ENCODE measurements around the gene DPRX.
"Not testable (repeated sequence)": the region's sequence is repeated elsewhere in the genome, so short reads cannot be mapped to it uniquely, and the experiment has no call there.

DPRX gene

DNA sequence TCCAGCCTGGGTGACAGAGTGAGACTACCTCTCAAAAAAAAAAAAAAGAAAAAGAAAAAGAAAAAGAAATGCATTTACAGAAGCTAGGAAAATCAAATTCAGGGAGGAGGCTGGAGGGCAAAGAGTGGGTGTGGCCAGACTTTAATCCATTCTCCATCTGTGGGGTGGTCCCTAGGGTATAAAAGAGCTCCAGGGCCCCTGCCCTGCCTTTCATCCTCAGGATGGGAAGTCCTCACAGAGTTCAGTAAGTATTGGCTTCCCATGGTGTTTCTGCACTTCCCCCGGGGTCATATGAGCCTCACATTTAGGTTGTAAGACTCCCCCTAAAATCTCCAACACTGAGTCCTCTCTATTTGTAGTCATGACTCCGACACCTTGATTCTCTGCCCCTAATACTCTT, 33.0 kb downstream of the DPRX start:
- Histone ChIP-seq H3K9me3 (ENCODE audit: insufficient read depth, low read length) (peaks cover 41% of the 10 kb centered on the region; the same call in 1 of the 2 replicates), H3K4me1 (ENCODE audit: insufficient read depth, insufficient read length) (no peaks in the 10 kb centered on the region), H3K27me3 (ENCODE audit: insufficient read depth, insufficient read length) (no peaks in the 10 kb centered on the region), H3K9ac (ENCODE audit: insufficient read length, low read depth) (no peak overlapping the region), H3K4me3 (ENCODE audit: insufficient read length, low read depth) (no peak overlapping the region), H3K36me3 (ENCODE audit: insufficient read depth, insufficient read length, low read length) (no peaks in the 10 kb centered on the region)
- DNase-seq (ENCODE audit: low read depth, low spot score), result no peak
- TF ChIP-seq ZNF274 (IDR thresholded peaks at IDR 0.05; ENCODE audit: low read depth, low read length), result no peak
- TF ChIP-seq SUZ12 (IDR thresholded peaks at IDR 0.05; ENCODE audit: extremely low read depth, insufficient read depth, insufficient read length), result no peak
- TF ChIP-seq YY1 (IDR thresholded peaks at IDR 0.05; ENCODE audit: insufficient read depth, insufficient read length), result no peak

DNA sequence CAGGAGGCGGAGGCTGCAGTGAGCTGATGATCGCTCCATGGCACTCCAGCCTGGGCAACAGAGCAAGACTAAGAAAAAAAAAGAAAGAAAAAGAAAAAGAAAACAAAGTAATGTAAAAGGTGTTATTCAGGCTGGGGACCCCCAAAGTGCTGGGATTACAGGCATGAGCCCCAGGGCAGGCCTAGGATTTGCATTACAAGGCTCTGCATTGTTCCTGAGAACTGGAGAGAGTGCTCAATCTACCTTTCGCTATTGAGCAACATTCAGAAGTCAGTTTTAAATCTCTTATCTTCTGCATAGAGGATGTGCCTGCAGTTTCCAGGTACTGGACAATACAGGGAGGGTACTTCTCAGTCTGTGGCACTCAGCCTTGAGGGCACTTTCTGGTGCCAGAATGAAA, 34.5 kb downstream of the DPRX start:
- not testable (repeated sequence) for DNase-seq (ENCODE audit: low read depth, low spot score); H3K36me3 ChIP-seq (ENCODE audit: insufficient read depth, insufficient read length, low read length); H3K9ac ChIP-seq (ENCODE audit: insufficient read length, low read depth); H3K4me1 ChIP-seq (ENCODE audit: insufficient read depth, insufficient read length); H3K4me3 ChIP-seq (ENCODE audit: insufficient read length, low read depth); H3K27me3 ChIP-seq (ENCODE audit: insufficient read depth, insufficient read length)
- peaks cover 29% of the 10 kb centered on the region; the same call in 1 of the 2 replicates for H3K9me3 ChIP-seq (ENCODE audit: insufficient read depth, low read length)

- DNase-seq (ENCODE audit: low read depth, low spot score); H3K36me3 ChIP-seq (ENCODE audit: insufficient read depth, insufficient read length, low read length); H3K4me1 ChIP-seq (ENCODE audit: insufficient read depth, insufficient read length); H3K9ac ChIP-seq (ENCODE audit: insufficient read length, low read depth); H3K27me3 ChIP-seq (ENCODE audit: insufficient read depth, insufficient read length); H3K4me3 ChIP-seq (ENCODE audit: insufficient read length, low read depth): not testable (repeated sequence)
- peaks cover 11% of the 10 kb centered on the region; the same call in 1 of the 2 replicates for H3K9me3 ChIP-seq (ENCODE audit: insufficient read depth, low read length)
Observed at GRCh38 chr19:53668804-53669203, 37.0 kb downstream of the DPRX start.

- no peaks in the 10 kb centered on the region for H3K36me3 ChIP-seq (ENCODE audit: insufficient read depth, insufficient read length, low read length)
- TF ChIP-seq ZNF274 (IDR thresholded peaks at IDR 0.05; ENCODE audit: low read depth, low read length), result no peak
- TF ChIP-seq SUZ12 (IDR thresholded peaks at IDR 0.05; ENCODE audit: extremely low read depth, insufficient read depth, insufficient read length), result no peak
- TF ChIP-seq YY1 (IDR thresholded peaks at IDR 0.05; ENCODE audit: insufficient read depth, insufficient read length), result no peak
Observed at GRCh38 chr19:53670345-53670744, 38.5 kb downstream of the DPRX start.

DNA sequence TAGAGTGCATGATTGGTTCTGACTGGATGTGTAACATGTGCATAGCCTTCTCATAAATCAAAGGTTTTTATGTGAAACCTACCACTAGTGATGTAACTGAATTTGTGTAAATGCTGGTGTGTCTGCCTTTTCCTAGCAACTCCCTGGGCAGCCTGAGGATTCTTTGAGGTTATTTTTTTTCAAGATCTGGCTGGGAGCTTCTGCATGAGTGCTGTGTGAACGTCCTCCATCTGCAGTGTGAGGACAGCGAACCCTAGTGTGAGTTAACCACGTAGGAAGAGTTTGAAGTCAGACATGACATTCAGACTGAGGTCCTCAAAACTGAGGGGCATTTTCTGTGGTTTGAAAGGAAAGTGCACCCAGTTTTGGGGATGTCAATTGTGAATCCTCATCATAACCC, 39.9 kb downstream of the DPRX start:
- Histone ChIP-seq H3K27me3 (ENCODE audit: insufficient read depth, insufficient read length) (no peaks in the 10 kb centered on the region), H3K4me1 (ENCODE audit: insufficient read depth, insufficient read length) (no peaks in the 10 kb centered on the region), H3K9me3 (ENCODE audit: insufficient read depth, low read length) (peaks cover 5% of the 10 kb centered on the region; the same call in 1 of the 2 replicates), H3K4me3 (ENCODE audit: insufficient read length, low read depth) (no peak overlapping the region), H3K36me3 (ENCODE audit: insufficient read depth, insufficient read length, low read length) (no peaks in the 10 kb centered on the region), H3K9ac (ENCODE audit: insufficient read length, low read depth) (no peak overlapping the region)
- no peak for TF ChIP-seq YY1 (IDR thresholded peaks at IDR 0.05; ENCODE audit: insufficient read depth, insufficient read length)
- TF ChIP-seq SUZ12 (IDR thresholded peaks at IDR 0.05; ENCODE audit: extremely low read depth, insufficient read depth, insufficient read length), result no peak
- TF ChIP-seq ZNF274 (IDR thresholded peaks at IDR 0.05; ENCODE audit: low read depth, low read length), result no peak
- DNase-seq (ENCODE audit: low read depth, low spot score), result no peak

More at GRCh38 chr19:53670345-53670744, 38.5 kb downstream of the DPRX start:
- DNase-seq (ENCODE audit: low read depth, low spot score), result no peak
- H3K4me1 ChIP-seq (ENCODE audit: insufficient read depth, insufficient read length), result no peaks in the 10 kb centered on the region
- H3K9me3 ChIP-seq (ENCODE audit: insufficient read depth, low read length), result peaks cover 5% of the 10 kb centered on the region; the same call in 1 of the 2 replicates
- no peak overlapping the region for H3K4me3 ChIP-seq (ENCODE audit: insufficient read length, low read depth)
- H3K27me3 ChIP-seq (ENCODE audit: insufficient read depth, insufficient read length), result no peaks in the 10 kb centered on the region
- peak overlapping the region; percentile 10 for H3K9ac ChIP-seq (ENCODE audit: insufficient read length, low read depth)

All from NT2/D1 (cell line).